ENCODE measurements around the gene PDE10A. TPM values are rescaled to one million over a fixed set of nuclear protein-coding genes. Genes with fewer than 3 reads are reported as not detected.

PDE10A gene
- total and polyA plus RNA-seq, 9 of the 15 experiments (the other 6 are each of a cell fraction or from before 2014, with no cell fraction given), result 0.04 TPM; not detected in 8

GRCh38 chr6:165574220-165575157 lies 88.6 kb downstream of the PDE10A start:
- Histone ChIP-seq H3K4me1 (replicated peaks in 1 of 2; ENCODE audit: control insufficient read depth in 2 of 2, insufficient read depth in 2 of 2, low read length in 2 of 2) (no peaks in the 10 kb centered on the region), H3K27me3 (ENCODE audit: control insufficient read depth in 2 of 2, insufficient read depth in 2 of 2, low read length in 2 of 2) (no peaks in the 10 kb centered on the region), H3K79me2 (ENCODE audit: control insufficient read depth, insufficient read depth, low read length) (no peaks in the 10 kb centered on the region), H3K27ac (ENCODE audit: extremely low read depth, low read depth, low read length) (no peak overlapping the region), H3K4me2 (ENCODE audit: insufficient read depth, low read length) (no peak overlapping the region), H3K9me3 (replicated peaks; ENCODE audit: control insufficient read depth, insufficient read depth, low read depth, low read length) (peaks cover 5% of the 10 kb centered on the region), H3K4me3 (no peak overlapping the region), H3K9me1 (ENCODE audit: control insufficient read depth, insufficient read depth, low read length) (no peaks in the 10 kb centered on the region), H2AFZ (ENCODE audit: low read depth, low read length) (no peak overlapping the region), H4K20me1 (replicated peaks; ENCODE audit: control insufficient read depth, insufficient read depth, low read length) (no peaks in the 10 kb centered on the region), H3K9ac (ENCODE audit: insufficient read depth in 1 of 2, low read depth in 2 of 2, low read length in 2 of 2) (no peak overlapping the region), H3K36me3 (ENCODE audit: control insufficient read depth, insufficient read depth, low read length) (no peaks in the 10 kb centered on the region)
- CTCF ChIA-PET (ENCODE audit: low intra/inter-chr PET ratio), result no interaction called here
- DNase-seq (ENCODE audit: extremely low read depth in 1 of 4, low spot score in 3 of 4) (no peak), FAIRE-seq (no peak), ATAC-seq (no peak)
- intact Hi-C loops (cut with micrococcal nuclease) (no loop called here), in situ Hi-C loops (cut with MboI) (no loop called here)
- no TSS peak for BruUV-seq (replicated peaks)
- POLR2A ChIA-PET, result interaction anchor here (0.6 kb wide), 1 partner anchor 7 kb away, joined by 3 read pairs; no protein-coding TSS in a partner anchor
- 0% methylated on average over 6 of the region's 6 CpGs for WGBS (ENCODE audit: insufficient coverage, low coverage, missing lambda C conversion rate)
- no peak for TF ChIP-seq MGA (IDR thresholded peaks at IDR 0.05)
- TF ChIP-seq FOXP1 (CRISPR knock-in tag; IDR thresholded peaks at IDR 0.05), result no peak
- TF ChIP-seq BRCA1 (IDR thresholded peaks at IDR 0.05), result no peak
- TF ChIP-seq BRCA1 (CRISPR knock-in tag; IDR thresholded peaks at IDR 0.05), result no peak
- no peak for TF ChIP-seq ZBTB12 (CRISPR knock-in tag; IDR thresholded peaks at IDR 0.05)
- no peak for TF ChIP-seq HES1 (IDR thresholded peaks at IDR 0.05; ENCODE audit: low read depth)
- TF ChIP-seq HMG20B (CRISPR knock-in tag; IDR thresholded peaks at IDR 0.05), result no peak
- TF ChIP-seq NCOA6 (IDR thresholded peaks at IDR 0.05), result no peak
